Fibroblast of skin of scalp (primary cell): ENCODE results near the gene SPDYE4.
A peak's percentile ranks its signal among the peaks of the same experiment; 100 is the strongest.

Source experiments
- DNase-seq: peaks from one replicate; pipeline ENCODE4 v3.0.0-alpha.2; 2013

The SPDYE4 gene

GRCh38 chr17:8785547-8786413 is 27.4 kb upstream of the SPDYE4 start:
- DNase-seq: peak; percentile 62

DNA sequence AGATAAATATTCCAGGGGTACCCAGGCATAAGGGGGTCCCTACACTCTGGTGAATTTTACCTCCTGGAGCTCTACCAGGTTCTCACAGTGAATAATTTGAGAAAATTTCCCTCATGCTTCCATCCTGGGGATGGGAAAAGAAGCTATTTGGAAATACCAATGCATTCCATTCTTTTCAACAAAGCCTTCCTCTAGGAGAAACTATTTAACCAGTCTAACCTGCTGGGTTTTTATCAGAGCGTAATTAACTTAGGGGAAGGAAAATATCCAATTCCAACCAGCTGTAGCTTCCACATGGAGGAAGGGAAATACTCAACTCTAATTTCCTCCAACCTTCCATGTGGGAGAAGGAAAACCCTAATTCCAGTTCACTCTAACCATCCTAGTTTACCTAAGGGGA is 23.8 kb upstream of the SPDYE4 start:
- DNase-seq: no peak

- no peak for DNase-seq
Measured at GRCh38 chr17:8781776-8782175, 23.4 kb upstream of the SPDYE4 start.

DNA sequence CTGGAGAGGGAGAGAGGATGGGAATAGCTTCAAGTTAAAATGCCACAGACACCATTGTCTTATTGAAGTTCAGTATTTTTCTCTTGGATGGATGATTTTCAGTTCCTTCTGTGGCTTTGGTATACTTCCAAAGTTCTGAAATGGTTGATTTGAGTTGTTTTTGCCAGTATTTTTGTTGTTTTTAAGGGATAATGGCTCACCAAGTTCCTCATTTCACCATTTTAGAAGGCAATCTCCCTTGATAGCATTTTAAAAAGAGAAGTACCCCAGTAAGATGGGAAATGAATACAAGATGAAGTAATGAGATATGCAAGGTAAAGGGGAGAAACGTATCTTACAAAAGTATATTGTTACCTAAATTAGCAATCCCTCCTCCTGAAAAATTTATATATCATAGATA is 18.5 kb upstream of the SPDYE4 start:
- DNase-seq: no peak

GRCh38 chr17:8776248-8776647 is 17.9 kb upstream of the SPDYE4 start:
- DNase-seq: no peak

GRCh38 chr17:8766731-8767130 is 8.4 kb upstream of the SPDYE4 start:
- DNase-seq: no peak

- no peak for DNase-seq
Measured at GRCh38 chr17:8762012-8762411, 3.7 kb upstream of the SPDYE4 start.

DNA sequence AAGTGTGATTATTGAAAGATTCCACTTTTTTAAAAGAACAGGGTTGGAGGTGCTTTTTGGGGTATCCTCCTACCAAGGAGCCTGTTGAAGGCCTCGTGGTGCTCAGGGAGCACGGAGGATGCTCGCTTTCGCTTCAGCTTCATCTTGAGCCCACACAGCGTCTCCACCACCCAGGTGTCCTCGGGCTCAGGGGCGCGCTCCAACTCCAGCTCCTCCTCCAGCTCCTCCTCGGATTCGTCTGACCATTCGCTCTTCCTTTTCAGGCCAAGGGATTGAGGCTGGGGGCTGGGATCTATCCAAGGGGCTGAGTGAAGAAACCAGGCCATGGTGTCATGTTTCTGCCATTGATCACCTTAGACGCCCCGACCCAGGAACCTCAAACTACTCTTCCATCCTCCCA is 1.2 kb downstream of the SPDYE4 start:
- DNase-seq: no peak

GRCh38 chr17:8755590-8756255 is 2.6 kb downstream of the SPDYE4 start:
- no peak for DNase-seq

DNA sequence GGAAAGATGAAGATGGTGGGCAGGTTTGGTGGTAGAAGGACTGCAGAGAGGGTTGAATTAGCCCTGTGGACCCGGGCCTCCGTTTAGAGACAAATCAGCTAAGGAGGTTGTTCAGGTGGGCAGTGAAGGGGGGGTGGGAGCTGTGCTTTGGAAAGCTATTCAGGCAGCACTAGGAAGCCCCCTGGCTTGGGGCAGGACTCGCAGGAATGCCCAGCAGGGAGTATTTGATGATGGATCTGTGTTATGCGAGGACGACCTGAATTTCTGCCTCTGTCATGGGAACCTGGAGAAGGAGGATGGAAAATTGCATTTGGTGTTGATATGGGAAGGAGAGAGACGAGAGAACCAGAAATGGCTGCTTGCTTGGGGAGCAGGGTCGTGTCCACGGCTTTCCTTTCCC is 3.5 kb downstream of the SPDYE4 start:
- no peak for DNase-seq

DNA sequence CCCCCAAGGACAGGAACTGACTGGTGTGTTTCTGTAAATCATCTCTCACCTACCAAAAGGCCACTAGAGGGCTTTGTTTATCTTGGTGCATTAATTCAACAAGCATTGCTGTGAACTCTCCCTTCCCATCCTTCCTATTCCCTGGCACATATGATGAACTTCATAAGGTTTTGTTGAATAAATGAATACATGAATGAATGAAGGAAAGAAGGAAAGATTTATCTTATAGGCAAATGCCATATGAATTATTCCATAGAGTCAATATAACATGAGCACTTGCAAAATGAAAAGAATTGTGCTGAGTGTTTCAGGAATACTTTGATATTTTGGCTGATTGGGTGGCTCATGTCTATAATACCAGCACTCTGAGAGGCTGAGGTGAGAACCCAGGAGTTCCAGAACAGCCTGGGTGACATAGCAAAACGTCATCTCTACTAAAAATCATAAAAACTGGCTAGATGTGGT is 4.3 kb downstream of the SPDYE4 start:
- DNase-seq: peak; percentile 21

DNA sequence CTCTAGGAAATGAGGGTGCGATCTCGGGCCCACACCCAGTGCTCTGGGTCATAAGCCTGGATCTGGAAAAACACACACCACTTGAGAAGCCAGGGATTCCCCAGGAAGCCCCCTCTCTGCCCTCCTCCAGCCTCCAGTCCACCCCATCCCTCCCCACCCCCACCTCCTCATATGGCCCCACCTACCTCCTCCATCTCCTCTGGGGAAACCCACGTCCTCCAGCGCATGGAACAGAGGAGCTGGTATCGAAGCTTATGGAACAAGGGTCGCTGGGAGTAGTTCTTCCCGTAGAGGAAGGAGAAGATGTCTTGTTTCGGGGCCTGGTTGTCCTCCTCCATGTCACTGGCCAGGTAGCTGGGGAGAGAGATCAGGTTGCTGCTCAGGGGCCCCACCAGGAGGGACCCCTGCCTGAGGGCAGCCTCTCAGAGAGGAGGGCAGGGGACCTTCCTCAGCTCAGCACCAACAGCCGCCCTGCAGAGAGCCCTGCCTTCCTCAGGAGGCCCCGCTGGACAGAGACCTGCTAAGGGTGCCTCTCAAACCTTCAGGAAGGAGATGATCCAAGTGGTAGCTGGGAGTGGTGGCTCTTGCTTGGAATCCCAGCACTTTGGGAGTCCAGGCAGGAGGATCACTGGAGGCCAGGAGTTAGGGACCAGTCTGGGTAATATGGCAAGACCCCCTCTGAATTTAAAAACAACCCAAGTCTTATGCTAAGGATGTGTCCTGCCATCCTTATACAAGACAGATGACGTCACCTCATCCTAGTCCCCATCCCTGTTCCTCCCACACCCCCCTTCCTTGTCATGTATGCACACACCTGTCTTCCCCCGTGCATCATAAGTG is 5.0 kb downstream of the SPDYE4 start:
- DNase-seq: no peak

- DNase-seq: no peak
Measured at GRCh38 chr17:8749616-8750015, 8.7 kb downstream of the SPDYE4 start.

DNA sequence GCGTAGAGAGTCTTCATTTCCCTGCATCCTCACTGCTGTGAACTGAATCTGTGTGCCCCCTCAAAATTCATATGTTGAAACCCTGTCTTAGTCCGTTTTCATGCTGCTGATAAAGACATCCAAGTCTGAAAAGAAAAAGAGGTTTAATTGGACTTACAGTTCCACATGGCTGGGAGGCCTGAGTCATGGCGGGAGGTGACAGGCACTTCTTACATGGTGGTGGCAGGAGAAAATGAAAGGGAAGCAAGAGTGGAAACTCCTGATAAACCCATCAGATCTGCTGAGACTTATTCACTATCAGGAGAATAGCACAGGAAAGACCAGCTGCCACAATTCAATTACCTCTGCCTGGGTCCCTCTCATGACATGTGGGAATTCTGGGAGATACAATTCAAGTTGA is 10.6 kb downstream of the SPDYE4 start:
- no peak for DNase-seq

- peak; percentile 15 for DNase-seq
Measured at GRCh38 chr17:8746501-8747236, 11.7 kb downstream of the SPDYE4 start.

- DNase-seq: peak; percentile 47
Measured at GRCh38 chr17:8745586-8746500, 12.5 kb downstream of the SPDYE4 start.

DNA sequence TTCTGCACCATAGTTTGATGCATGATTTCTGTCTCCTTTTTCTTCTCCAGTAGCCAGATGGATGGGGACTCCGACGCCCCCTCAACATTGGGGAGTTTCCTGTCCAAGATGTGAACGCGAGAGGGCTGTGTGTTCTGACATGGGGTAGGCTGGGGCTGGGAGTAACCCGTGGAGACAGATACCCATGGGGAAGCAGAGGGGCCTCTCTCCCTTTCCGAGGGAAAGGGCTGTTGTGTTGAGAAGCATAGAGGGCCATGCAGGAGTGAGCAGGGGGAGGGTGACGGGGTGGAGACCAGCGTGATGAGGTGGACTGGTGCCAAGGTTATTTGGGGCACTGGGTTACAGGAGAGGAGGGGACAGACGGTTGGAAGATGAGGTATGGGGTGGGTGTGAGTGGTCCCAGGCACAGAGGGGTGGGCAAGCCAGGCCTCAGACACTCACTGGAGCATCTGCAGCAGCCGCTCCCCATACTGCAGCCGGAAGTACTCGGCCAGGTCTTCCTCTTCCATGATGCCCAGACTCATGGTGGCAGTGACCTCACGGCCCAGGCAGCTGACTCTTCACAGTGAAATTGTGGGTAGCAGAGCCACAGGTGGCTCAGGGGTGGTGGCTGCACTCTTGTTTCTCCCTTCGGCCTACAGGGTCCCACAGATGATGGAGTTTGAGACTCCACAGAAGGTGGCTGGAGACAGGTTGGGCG is 14.1 kb downstream of the SPDYE4 start:
- DNase-seq: no peak

DNA sequence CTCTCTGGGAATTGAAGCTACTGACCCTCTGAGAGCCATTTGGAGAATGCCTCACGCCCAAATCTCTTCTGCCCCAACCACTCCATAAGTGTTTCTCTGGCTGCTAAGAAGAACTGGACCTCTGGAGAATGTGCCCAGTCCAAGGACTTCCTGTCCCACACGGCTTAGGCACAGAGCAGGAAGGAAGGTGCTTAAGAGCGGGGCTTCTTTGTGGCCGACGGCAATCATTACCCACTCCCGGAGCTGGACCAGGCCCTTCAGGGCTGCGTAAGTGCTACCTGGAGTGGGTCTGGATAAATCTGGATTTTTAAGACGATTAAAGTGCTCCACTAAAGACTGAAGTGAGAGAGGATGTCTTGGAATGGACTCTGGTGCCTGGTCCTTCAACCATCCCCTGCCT is 15.5 kb downstream of the SPDYE4 start:
- DNase-seq: no peak

DNA sequence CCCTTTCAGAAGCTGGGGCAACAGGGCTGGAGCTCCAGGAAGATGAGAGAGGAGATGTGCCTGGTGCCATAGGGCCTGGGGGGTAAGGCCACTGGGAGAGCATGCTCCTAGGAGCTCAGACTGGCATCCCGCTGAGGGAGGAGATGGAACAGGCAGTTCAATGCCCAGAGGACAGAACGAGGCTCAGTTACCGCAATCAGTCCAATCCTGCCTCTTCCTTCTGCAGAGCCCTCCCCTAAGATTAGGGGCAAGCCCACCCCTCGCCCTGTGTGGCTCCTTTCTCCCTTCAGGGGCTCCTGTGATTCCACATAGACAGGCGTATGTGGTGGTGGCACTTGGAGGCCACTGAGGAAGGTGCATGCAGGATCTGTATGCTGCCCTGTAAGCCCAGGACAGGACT is 16.1 kb downstream of the SPDYE4 start:
- no peak for DNase-seq

DNA sequence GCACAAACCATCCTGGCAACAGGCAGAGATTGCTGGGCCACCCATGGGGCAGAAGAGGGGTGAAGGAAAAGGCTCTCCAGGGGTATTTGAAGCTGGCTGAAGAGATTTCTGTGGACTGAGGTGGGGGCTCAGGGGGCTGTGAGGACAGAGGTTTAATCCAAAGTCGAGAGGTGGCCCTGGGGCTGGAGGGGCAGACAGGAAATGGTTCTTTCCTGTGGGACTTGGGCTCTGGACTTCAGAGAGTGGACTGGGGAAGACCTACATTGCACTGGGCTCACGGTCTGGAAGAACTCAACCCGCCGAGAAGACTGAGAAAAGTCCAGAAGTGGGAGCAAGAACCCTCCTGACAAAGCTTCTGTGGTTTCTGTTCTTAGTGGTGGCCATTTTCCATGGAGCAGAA is 16.6 kb downstream of the SPDYE4 start:
- DNase-seq: no peak

GRCh38 chr17:8741366-8741765 is 17.0 kb downstream of the SPDYE4 start:
- no peak for DNase-seq
